Measurements from ENCODE around the gene RAB3IP.

The RAB3IP gene

GRCh38 chr12:69738351-69739286 lies at the start of gene RAB3IP:
Gene RAB3IP, plus strand, starts transcription at chr12:69738860. Its CDS starts 16,549 bp downstream, at chr12:69755409.
- DNase-seq = peak; percentile 93 to 94

GRCh38 chr12:69689638-69690037 lies 49.0 kb upstream of the RAB3IP start:
- no peak for DNase-seq

GRCh38 chr12:69694123-69694522 lies 44.5 kb upstream of the RAB3IP start:
- DNase-seq = no peak

- DNase-seq = no peak
Observed at GRCh38 chr12:69698054-69698453, 40.6 kb upstream of the RAB3IP start.

GRCh38 chr12:69698769-69699540 lies 39.7 kb upstream of the RAB3IP start, which contains the start of gene BEST3:
Gene BEST3, minus strand, starts transcription at chr12:69699303. Its CDS starts 1,505 bp downstream, at chr12:69697798.
- DNase-seq = no peak

- DNase-seq = no peak
Observed at GRCh38 chr12:69701826-69702225, 36.8 kb upstream of the RAB3IP start.

GRCh38 chr12:69703146-69703642 lies 35.5 kb upstream of the RAB3IP start:
- no peak for DNase-seq

GRCh38 chr12:69704357-69704756 lies 34.3 kb upstream of the RAB3IP start:
- DNase-seq = no peak

- DNase-seq = no peak
Observed at GRCh38 chr12:69708649-69709048, 30.0 kb upstream of the RAB3IP start.

GRCh38 chr12:69712826-69713225 lies 25.8 kb upstream of the RAB3IP start:
- DNase-seq = no peak

- DNase-seq = no peak
Observed at GRCh38 chr12:69714542-69714941, 24.1 kb upstream of the RAB3IP start.

- no peak for DNase-seq
Observed at GRCh38 chr12:69719336-69720316, 19.0 kb upstream of the RAB3IP start.

- no peak for DNase-seq
Observed at GRCh38 chr12:69720750-69721149, 17.9 kb upstream of the RAB3IP start.

- no peak for DNase-seq
Observed at GRCh38 chr12:69726922-69727321, 11.7 kb upstream of the RAB3IP start.

GRCh38 chr12:69732088-69732487 lies 6.6 kb upstream of the RAB3IP start:
- no peak for DNase-seq

- no peak for DNase-seq
Observed at GRCh38 chr12:69733638-69734037, 5.0 kb upstream of the RAB3IP start.

GRCh38 chr12:69739287-69740191 lies 879 bp downstream of the RAB3IP start:
- DNase-seq = peak; percentile 33 to 43

- DNase-seq = no peak
Observed at GRCh38 chr12:69744109-69744508, 5.4 kb downstream of the RAB3IP start.

GRCh38 chr12:69751476-69751875 lies 12.8 kb downstream of the RAB3IP start:
- DNase-seq = no peak

GRCh38 chr12:69755302-69755701 lies 16.6 kb downstream of the RAB3IP start:
- DNase-seq = no peak

GRCh38 chr12:69756088-69756755 lies 17.6 kb downstream of the RAB3IP start:
- no peak for DNase-seq

All from stimulated activated CD4-positive, alpha-beta T cell treated with anti-CD3 and anti-CD28 coated beads, Interleukin-2, amount 100 ng/mL, for 48 hours (primary cell).